IPS-18c (cell line): ENCODE data around the gene POLR3GL.

Experiments
- H3K4me3 ChIP-seq: 2 replicates; pipeline ENCODE4 v1.7.0; 2013; ENCODE audit warnings: low read depth, mild to moderate bottlenecking, low read length, moderate library complexity; ENCODE audit not compliant: insufficient read depth
- H3K9me3 ChIP-seq: one replicate; pipeline ENCODE4 v1.6.1; 2013; ENCODE audit warnings: mild to moderate bottlenecking, low read length, moderate library complexity; ENCODE audit not compliant: control insufficient read depth, insufficient read depth

The POLR3GL gene

DNA sequence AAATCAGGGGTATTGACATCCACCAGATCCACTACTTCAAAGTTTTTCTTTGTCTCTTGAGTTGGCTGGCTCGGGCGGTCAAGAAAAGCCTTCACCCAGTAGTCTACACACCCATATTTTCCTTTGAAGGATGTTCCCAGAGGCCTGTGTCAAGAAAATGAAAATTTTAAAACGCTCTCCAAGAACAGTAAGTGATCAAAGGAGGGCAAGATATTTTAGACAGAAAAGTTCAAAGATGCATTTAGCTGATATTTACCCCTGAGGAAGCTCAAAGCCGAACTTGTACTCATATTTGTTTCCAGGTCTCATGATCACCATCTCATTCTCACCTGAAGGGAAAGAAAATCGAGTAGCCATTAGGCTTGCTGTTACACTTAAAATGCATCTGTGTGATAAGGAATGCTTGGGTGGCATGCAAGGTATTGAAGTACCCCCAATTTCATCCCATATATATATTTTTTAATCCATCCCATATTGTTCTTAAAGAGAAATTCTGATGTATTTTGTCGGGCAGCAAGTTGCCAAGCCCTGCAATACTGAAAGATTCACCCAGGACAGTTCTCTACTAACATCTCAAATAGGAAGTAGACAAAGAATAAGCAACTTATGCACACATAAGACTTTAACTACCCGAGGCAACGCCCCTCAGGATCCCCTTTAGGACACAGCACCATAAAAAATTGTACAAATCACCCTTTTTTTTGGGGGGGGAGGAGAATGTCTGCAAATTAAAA is 30.8 kb downstream of the POLR3GL start:
- Histone ChIP-seq H3K4me3 (peak overlapping the region; percentile 56), H3K9me3 (no peaks in the 10 kb centered on the region)

- no peaks in the 10 kb centered on the region for H3K9me3 ChIP-seq
- H3K4me3 ChIP-seq, result peak overlapping the region; percentile 56
Measured at GRCh38 chr1:145995964-145996432, 31.5 kb downstream of the POLR3GL start.

DNA sequence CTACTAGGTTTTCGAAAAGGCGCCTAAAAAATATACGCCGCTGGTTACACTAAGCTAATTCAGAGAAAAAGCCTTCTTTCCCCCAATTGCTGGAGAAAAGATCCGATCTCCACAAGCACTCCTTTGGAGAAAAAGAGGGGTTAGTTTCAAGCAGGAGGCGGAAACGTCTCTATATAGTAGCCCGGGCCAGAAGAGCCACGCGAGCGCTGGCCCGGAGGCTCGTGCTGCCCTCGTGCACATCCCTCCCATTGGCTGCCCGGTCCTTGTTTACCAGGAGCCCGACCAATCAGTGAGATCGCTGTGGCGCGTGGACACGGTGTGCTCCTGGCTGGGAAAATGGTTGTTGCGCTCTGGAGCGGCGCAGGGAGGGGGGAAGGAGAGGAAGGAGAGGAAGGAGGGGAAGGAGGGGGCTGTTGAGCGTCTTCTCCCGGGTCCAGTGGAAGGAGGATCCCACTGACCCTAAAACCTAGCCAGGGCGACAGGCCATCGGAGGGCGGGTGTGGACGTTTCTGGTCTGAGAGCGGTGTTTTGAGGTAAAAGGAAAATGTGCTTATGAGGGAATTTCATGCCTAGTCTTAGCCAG is 32.0 kb downstream of the POLR3GL start, which contains the start of gene TXNIP:
TXNIP (minus strand) TSS at position 147 of the 583 bp plus-strand sequence. CDS start 313 bp downstream, outside the sequence.
- H3K4me3 ChIP-seq, result peak within 1 kb of the TSS; percentile 56
- no peaks in the 10 kb centered on the region for H3K9me3 ChIP-seq

- H3K9me3 ChIP-seq, result no peaks in the 10 kb centered on the region
- H3K4me3 ChIP-seq, result peak overlapping the region; percentile 56; the same call in 1 of the 2 replicates
Measured at GRCh38 chr1:145997016-145997717, 32.7 kb downstream of the POLR3GL start.

DNA sequence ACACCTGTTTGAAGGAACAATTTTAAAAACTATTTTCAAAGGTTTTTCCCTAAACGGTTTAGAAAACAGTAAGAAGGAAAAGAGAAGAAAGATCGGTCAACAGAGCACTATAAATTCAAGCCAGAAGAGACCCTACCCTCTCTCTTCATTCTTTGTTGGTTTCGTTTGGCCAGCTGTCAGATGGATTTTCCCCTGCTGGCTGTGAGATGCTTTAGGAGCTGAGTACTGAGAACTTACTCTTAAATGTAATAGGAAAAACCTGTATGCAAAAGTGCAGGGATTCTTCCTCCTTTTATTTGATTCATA is 33.2 kb downstream of the POLR3GL start:
- no peaks in the 10 kb centered on the region for H3K9me3 ChIP-seq
- no peak overlapping the region for H3K4me3 ChIP-seq

DNA sequence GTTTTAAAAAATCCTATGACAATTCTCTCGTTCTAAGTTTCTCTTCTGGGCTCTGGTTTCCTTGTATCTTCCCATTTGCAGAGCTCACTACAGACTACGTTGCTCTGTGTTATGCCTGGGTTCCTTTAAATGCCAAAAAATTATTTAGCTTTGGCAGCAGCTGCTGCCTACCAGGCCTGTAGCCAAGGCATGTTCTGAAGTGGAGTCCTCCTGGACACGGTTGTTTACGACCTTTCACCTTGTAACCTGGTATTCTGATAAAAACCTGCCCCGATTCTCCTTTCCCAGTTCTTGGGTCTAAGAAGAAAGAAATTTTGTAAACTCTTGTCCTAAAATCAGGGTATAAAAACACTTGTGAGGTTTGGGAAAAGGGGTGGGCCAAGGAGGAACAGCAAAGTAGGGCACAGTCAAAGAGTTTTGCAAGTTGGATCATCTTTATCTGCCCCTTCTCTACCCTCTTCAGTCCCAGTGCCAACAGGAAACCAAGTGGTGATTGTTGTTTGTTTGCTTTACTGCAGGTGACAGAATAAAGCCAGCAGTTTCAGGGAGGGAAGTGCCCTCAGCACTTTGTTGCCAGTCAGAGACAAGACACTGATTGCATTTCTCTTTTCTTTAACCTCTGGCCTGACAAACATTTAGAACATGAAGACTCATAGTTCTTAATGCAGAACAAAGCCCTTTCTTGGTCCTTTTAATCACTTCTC is 35.0 kb downstream of the POLR3GL start:
- no peak overlapping the region for H3K4me3 ChIP-seq
- H3K9me3 ChIP-seq, result no peaks in the 10 kb centered on the region

DNA sequence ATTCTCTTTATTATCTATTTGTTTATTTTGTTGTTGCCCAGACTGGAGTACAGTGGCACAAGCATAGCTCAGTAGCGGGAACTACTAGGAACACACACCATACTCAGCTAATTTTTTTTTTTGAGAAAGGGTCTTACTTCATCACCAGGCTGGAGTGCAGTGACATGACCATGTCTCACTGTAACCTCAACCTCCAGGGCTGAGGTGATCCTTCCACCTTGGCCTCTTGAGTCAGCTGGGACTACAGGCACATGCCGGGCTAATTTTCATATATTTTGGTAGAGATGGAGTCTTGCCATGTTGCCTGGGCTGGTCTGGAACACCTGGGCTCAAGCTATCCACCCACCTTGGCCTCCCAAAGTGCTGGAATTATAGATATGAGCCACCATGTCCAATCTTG is 37.2 kb downstream of the POLR3GL start:
- H3K4me3 ChIP-seq, result no peak overlapping the region
- no peaks in the 10 kb centered on the region for H3K9me3 ChIP-seq

DNA sequence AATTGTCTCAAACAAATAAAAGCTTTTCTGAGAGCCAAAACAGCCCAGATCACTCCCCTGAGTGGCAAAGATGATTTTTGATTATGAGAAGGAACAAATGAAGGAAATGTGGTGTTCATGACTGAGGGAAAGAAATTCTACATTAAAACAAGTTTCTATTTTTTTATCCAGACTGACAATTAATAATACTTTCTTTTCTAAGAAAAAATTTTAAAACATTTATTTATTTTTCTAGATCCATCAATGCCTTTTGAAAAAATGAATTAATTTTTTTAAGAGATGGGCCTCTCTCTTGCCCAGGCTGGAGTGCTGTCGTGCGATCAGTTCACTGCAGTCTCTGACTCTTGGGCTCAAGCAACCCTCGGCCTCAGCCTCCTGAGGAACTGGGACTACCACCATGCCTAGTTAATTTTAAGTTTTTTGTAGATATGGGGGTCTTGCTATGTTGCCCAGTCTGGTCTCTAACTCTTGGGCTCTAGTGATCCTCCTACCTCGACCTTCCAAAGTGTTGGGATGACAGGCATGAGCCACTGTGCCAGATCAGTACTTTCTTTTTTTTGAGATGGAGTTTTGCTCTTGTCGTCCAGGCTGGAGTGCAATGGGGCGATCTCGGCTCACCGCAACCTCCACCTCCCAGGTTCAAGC is 43.1 kb downstream of the POLR3GL start:
- Histone ChIP-seq H3K9me3 (no peaks in the 10 kb centered on the region), H3K4me3 (no peak overlapping the region)

GRCh38 chr1:146010126-146010738 is 45.7 kb downstream of the POLR3GL start:
- H3K9me3 ChIP-seq, result no peaks in the 10 kb centered on the region
- H3K4me3 ChIP-seq, result no peak overlapping the region

DNA sequence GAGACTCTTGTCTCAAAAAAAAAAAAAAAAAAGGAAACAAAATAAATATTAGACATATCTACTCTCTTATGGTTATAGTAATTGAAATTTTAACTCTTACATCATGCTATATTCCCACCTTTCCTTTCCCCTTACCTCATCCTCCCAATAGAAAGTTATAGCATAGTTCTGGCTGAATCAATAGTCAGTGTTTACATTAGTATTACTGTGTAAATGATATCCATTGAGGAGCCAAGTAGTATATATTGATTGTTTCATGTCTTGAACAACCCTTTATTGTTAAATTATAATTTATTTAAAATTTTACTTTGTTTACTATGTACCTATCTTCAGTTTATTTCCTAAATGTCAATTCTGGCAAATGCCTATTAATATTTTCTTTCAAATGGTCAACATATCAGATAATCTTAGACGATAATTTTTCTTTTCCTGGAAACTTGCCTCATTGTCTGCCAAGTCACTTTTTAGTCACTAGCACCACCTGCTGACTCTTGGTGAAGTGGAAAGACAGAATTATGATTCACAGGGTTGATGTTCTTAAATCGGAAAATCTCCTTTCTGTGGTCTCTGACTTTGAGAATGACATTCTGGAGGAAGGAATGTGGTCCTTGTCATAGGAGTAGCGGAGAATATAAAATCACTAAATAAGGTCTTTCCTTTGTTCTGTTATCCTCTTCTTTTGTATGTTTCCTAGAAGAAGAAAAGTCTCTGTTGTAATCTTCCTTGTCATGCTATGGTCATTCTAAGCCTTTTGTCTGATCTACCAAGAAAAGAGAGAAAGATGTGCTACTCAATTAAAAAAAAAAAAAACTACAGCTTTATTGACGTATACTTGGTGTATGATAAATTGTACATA is 48.4 kb downstream of the POLR3GL start:
- H3K4me3 ChIP-seq, result no peak overlapping the region
- H3K9me3 ChIP-seq, result no peaks in the 10 kb centered on the region

DNA sequence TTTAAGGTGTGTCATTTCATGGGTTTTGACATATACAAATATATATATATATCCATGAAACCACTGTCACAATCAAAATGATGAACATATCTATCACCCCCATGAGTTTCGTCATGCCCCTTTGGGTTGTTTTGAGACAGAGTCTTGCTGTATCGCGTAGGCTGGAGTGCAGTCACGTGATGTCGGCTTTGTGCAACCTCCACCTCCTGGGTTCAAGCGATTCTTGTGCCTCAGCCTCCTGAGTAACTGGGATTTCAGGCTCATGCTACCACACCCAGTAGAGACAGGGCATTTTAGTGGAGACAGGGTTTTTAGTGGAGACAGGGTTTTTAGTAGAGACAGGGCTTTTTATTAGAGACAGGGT is 49.1 kb downstream of the POLR3GL start:
- H3K9me3 ChIP-seq, result no peaks in the 10 kb centered on the region
- H3K4me3 ChIP-seq, result no peak overlapping the region

DNA sequence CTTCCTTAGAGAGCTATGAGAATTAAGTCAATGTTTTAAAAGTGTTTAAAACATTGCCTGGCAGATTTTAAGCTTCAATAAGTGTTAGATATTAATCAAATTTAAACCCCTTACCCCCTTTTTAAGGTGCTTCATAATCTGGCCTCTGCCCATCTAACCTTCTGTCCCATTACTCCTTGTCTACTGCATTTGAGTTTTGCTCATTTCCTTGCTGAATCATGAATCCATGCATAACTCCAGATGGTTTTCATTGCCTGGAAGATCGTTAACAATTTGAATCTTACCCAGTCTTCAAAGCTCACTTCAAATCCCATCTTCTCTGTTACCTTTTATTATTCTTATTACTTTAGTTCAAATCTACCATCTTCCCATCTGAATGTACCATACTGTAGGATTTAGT is 52.4 kb downstream of the POLR3GL start:
- H3K9me3 ChIP-seq, result no peaks in the 10 kb centered on the region
- H3K4me3 ChIP-seq, result no peak overlapping the region

DNA sequence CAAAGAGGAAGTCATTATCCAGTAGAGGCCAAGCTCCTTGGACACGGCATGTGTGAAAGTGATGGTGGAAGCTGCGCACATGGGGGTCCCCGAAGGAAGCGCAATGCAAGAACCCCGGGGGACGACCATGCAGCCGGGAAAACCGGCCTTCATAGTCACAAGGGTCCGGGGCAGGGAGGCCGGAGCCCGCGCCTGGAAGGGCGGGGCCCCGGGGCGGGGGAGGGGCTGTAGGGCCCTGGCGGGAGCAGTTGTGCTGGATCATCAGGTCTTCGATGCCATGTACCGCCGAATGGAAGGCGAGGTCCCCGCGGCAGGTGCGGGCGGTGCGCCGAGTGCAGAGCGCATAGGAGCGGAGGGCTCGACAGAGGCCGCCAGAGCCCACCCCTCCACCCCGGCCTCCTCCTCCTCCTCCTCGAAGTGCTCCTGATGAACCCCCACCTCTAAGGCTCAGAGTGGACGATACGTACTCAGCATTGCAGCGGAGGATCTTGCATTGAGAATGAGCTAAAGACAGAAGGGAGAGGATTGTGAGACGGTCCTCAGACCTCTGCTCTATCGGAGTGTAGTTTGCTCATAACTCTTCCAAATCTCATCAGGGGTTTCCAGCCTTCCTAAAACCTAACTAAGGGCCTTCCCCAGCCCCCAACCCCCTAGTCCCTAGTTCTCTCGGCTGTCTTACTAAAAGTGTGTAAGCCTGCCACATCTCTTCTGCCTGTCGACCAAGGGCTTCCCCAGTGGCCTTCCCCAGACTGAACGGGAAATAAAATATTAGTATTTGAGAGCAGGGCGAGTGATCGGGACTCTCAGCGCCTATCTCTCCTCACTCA is 55.0 kb downstream of the POLR3GL start:
- Histone ChIP-seq H3K9me3 (no peaks in the 10 kb centered on the region), H3K4me3 (peak overlapping the region; percentile 51)

GRCh38 chr1:146020058-146021049 is 55.9 kb downstream of the POLR3GL start:
- peak overlapping the region; percentile 51; the same call in 1 of the 2 replicates for H3K4me3 ChIP-seq
- H3K9me3 ChIP-seq, result no peaks in the 10 kb centered on the region
